H1 (cell line): Measurements from ENCODE around the gene PATJ. TPM values are rescaled to one million over a fixed set of nuclear protein-coding genes. Genes with fewer than 3 reads are reported as not detected.
A peak's percentile ranks its signal among the peaks of the same experiment; 100 is the strongest.
"Not testable (repeated sequence)": the region's sequence is repeated elsewhere in the genome, so short reads cannot be mapped to it uniquely, and the experiment has no call there.

ENCODE experiments used
- CTCF ChIA-PET: fragments of 300-600 bp; sonication (Branson Sonifier 250); formaldehyde crosslinking; loops from one replicate; lab custom pipeline; 2021; ENCODE audit not compliant: partially characterized antibody; lab: Charles Lee
- POLR2A ChIA-PET: fragments of 300-600 bp; sonication (Branson Sonifier 250); formaldehyde crosslinking; loops from one replicate; lab custom pipeline; 2021; ENCODE audit warnings: inconsistent platforms; ENCODE audit not compliant: partially characterized antibody; lab: Charles Lee
- DNase-seq, 2 experiments: peaks; one replicate each; pipeline versions ENCODE4 v3.0.0 to v3.0.0-alpha.2; 2010 to 2022; ENCODE audit warnings: low spot score in 2 of 2, low read depth in 1 of 2, mixed read lengths in 1 of 2
- FAIRE-seq: peaks from 2 replicates; lab custom pipeline; 2011; peaks lifted over from hg19 to GRCh38; lab: Jason Lieb, UNC
- H2AFZ ChIP-seq: 2 replicates; pipeline ENCODE4 v1.8.1; 2012; ENCODE audit warnings: low read length, inconsistent platforms
- H2AK5ac ChIP-seq: 2 replicates; pipeline ENCODE4 v1.6.1; 2013; ENCODE audit warnings: low read depth, low read length
- H2BK120ac ChIP-seq: replicated peaks from 2 replicates; pipeline ENCODE3; 2013; ENCODE audit warnings: low read depth, low read length, inconsistent platforms
- H2BK12ac ChIP-seq: 2 replicates; pipeline ENCODE4 v1.6.1; 2013; ENCODE audit warnings: low read depth, low read length
- H2BK15ac ChIP-seq: 2 replicates; pipeline ENCODE4 v1.6.1; 2013; ENCODE audit warnings: low read length
- H2BK20ac ChIP-seq: 2 replicates; pipeline ENCODE4 v1.6.1; 2013; ENCODE audit warnings: low read length
- H2BK5ac ChIP-seq: 2 replicates; pipeline ENCODE4 v1.6.1; 2013; ENCODE audit warnings: low read depth, low read length
- H3K14ac ChIP-seq: 2 replicates; pipeline ENCODE4 v1.6.1; 2013; ENCODE audit warnings: inconsistent platforms; ENCODE audit not compliant: insufficient read length
- H3K18ac ChIP-seq: 2 replicates; pipeline ENCODE4 v1.6.1; 2013; ENCODE audit warnings: low read length; ENCODE audit errors: extremely low read depth
- H3K23ac ChIP-seq: 2 replicates; pipeline ENCODE4 v1.6.1; 2013; ENCODE audit warnings: inconsistent platforms; ENCODE audit not compliant: insufficient read length
- H3K23me2 ChIP-seq: 2 replicates; pipeline ENCODE4 v1.6.1; 2013; ENCODE audit warnings: low read depth, low read length
- H3K27ac ChIP-seq: 2 replicates; pipeline ENCODE4 v1.6.1; 2011; ENCODE audit warnings: low read depth, low read length, inconsistent platforms
- H3K27me3 ChIP-seq, 4 experiments: replicated peaks in 1 of 4; 1 replicate in 1 of 4; 2 replicates in 3 of 4; pipeline versions ENCODE4 v1.6.1 to v1.8.1; 2011 to 2013; ENCODE audit warnings: low read length in 3 of 4, mild to moderate bottlenecking in 3 of 4, inconsistent platforms in 2 of 4, mixed read lengths in 2 of 4, moderate library complexity in 1 of 4; ENCODE audit not compliant: control insufficient read depth in 3 of 4, insufficient read depth in 3 of 4; ENCODE audit errors: extremely low read depth in 1 of 4
- H3K36me3 ChIP-seq, 4 experiments: 2 replicates each; pipeline versions ENCODE4 v1.6.1 to v1.8.1; 2011 to 2013; ENCODE audit warnings: mild to moderate bottlenecking in 4 of 4, low read length in 3 of 4, moderate library complexity in 2 of 4, control low read depth in 1 of 4, inconsistent platforms in 1 of 4; ENCODE audit not compliant: insufficient read depth in 4 of 4, control insufficient read depth in 2 of 4
- H3K4ac ChIP-seq: replicated peaks from 2 replicates; pipeline ENCODE3; 2013; ENCODE audit warnings: low read length, low read depth, mixed read lengths, inconsistent platforms; ENCODE audit not compliant: insufficient read length
- H3K4me1 ChIP-seq, 4 experiments: replicated peaks in 1 of 4; 1 replicate in 1 of 4; 2 replicates in 3 of 4; pipeline versions ENCODE4 v1.6.1 to v1.8.1; 2011 to 2013; ENCODE audit warnings: low read length in 3 of 4, inconsistent platforms in 2 of 4, mixed read lengths in 1 of 4; ENCODE audit not compliant: insufficient read depth in 4 of 4, control insufficient read depth in 3 of 4
- H3K4me2 ChIP-seq, 2 experiments: 2 replicates each; pipeline versions ENCODE4 v1.6.1 to v1.8.1; 2011 to 2013; ENCODE audit warnings: low read depth in 2 of 2, low read length in 2 of 2, control low read depth in 1 of 2, inconsistent platforms in 1 of 2, mild to moderate bottlenecking in 1 of 2; ENCODE audit not compliant: insufficient read depth in 1 of 2
- H3K4me3 ChIP-seq, 4 experiments: fragments of 200-600, 300-600 bp in 1 of 4; sonication (generic), shearing (Covaris generic), sonication (Bioruptor Twin) in 1 of 4; 2 replicates each; pipeline versions ENCODE4 v1.5.1 to v1.8.1; 2011 to 2016; ENCODE audit warnings: low read length in 4 of 4, low read depth in 3 of 4, control low read depth in 2 of 4, inconsistent platforms in 2 of 4, mild to moderate bottlenecking in 2 of 4, mixed read lengths in 1 of 4, moderate library complexity in 1 of 4; ENCODE audit not compliant: insufficient read depth in 2 of 4; ENCODE audit errors: extremely low read depth in 1 of 4
- H3K56ac ChIP-seq: replicated peaks from 2 replicates; pipeline ENCODE3; 2013; ENCODE audit warnings: low read depth, mild to moderate bottlenecking, mixed read lengths, low read length, inconsistent platforms; ENCODE audit not compliant: insufficient read length
- H3K79me1 ChIP-seq: 2 replicates; pipeline ENCODE4 v1.6.1; 2013; ENCODE audit warnings: low read depth, low read length, control low read depth
- H3K79me2 ChIP-seq, 2 experiments: 2 replicates each; pipeline versions ENCODE4 v1.6.1 to v1.8.1; 2012 to 2013; ENCODE audit warnings: low read length in 2 of 2, mild to moderate bottlenecking in 2 of 2, inconsistent platforms in 1 of 2; ENCODE audit not compliant: insufficient read depth in 2 of 2, control insufficient read depth in 1 of 2
- H3K9ac ChIP-seq, 4 experiments: replicated peaks in 1 of 4; 1 replicate in 1 of 4; 2 replicates in 3 of 4; pipeline versions ENCODE4 v1.6.1 to v1.8.1; 2011 to 2013; ENCODE audit warnings: low read depth in 3 of 4, low read length in 3 of 4, control low read depth in 2 of 4, mild to moderate bottlenecking in 2 of 4, moderate library complexity in 2 of 4, inconsistent platforms in 1 of 4; ENCODE audit errors: extremely low read depth in 1 of 4
- H3K9me3 ChIP-seq, 2 experiments: 2 replicates each; pipeline versions ENCODE4 v1.6.1 to v1.8.1; 2012 to 2013; ENCODE audit warnings: mild to moderate bottlenecking in 2 of 2, moderate library complexity in 2 of 2, control low read depth in 1 of 2, inconsistent platforms in 1 of 2, low read depth in 1 of 2, low read length in 1 of 2, mixed read lengths in 1 of 2; ENCODE audit not compliant: insufficient read depth in 2 of 2
- H4K20me1 ChIP-seq, 2 experiments: replicated peaks in 1 of 2; 2 replicates each; pipeline versions ENCODE3 to v1.8.1; 2011 to 2013; ENCODE audit warnings: inconsistent platforms in 2 of 2, low read length in 2 of 2, mild to moderate bottlenecking in 1 of 2; ENCODE audit not compliant: insufficient read depth in 2 of 2, control insufficient read depth in 1 of 2
- H4K5ac ChIP-seq: 2 replicates; pipeline ENCODE4 v1.6.1; 2013; ENCODE audit warnings: low read length, low read depth, mixed read lengths, inconsistent platforms; ENCODE audit not compliant: insufficient read length
- H4K8ac ChIP-seq: 2 replicates; pipeline ENCODE4 v1.8.0; 2013; ENCODE audit warnings: mild to moderate bottlenecking, moderate library complexity, low read length, inconsistent platforms; ENCODE audit not compliant: insufficient read depth; ENCODE audit errors: extremely low read depth
- H4K91ac ChIP-seq: replicated peaks from 2 replicates; pipeline ENCODE3; 2013; ENCODE audit warnings: low read length, mixed read lengths, inconsistent platforms; ENCODE audit not compliant: insufficient read length
- WGBS, 2 experiments: shearing (Covaris generic) in 1 of 2; methylation state at CpG; one replicate each; pipeline versions ENCODE4 v1.1.6 to v1.1.7; 2013 to 2015; ENCODE audit warnings: low lambda C conversion rate in 2 of 2, mixed read lengths in 2 of 2, inconsistent platforms in 1 of 2, low coverage in 1 of 2, missing lambda C conversion rate in 1 of 2; ENCODE audit not compliant: insufficient replicate concordance in 2 of 2, insufficient coverage in 1 of 2, insufficient read length in 1 of 2; ENCODE audit errors: extremely low coverage in 1 of 2, missing lambda C conversion rate in 1 of 2; 5-methylcytosine and 5-hydroxymethylcytosine counted together
- polyA plus RNA-seq, 7 experiments: library from polyadenylated mRNA; depleted of rRNA in 3 of 7; stranded (reverse) in 5 of 7; unstranded in 2 of 7; fragments of >200 nt in 5 of 7; fragments of 200-250 nt in 2 of 7; gene quantifications; 1 replicate in 5 of 7; 2 replicates in 1 of 7; 4 replicates in 1 of 7; pipeline versions ENCODE4 v1.2.1 to v1.2.3, GENCODE V29; 2011 to 2013; ENCODE audit warnings: missing spikeins in 2 of 7, mixed read lengths in 2 of 7
- total RNA-seq: library from RNA; stranded (reverse); fragmentation: NEBNext Ultra II Directional; extraction: Animal tissue kit (Norgen Biotek cat#: 25700); gene quantifications from 2 replicates; pipeline ENCODE4 v1.2.1, GENCODE V29; 2021

PATJ gene
- total and polyA plus RNA-seq, 2 of the 8 experiments (the other 6 are each of a cell fraction or from before 2014, with no cell fraction given), result 8.2 to 55.6 TPM

- peak in 1 of 2 experiments; percentile 5 for DNase-seq
- ChIA-PET POLR2A (interaction anchor here (1.1 kb wide), 1 partner anchor 11 kb away, joined by 3 read pairs; no protein-coding TSS in a partner anchor), CTCF (interaction anchor here (0.7 to 1.6 kb wide), 3 partner anchors 11 to 795 kb away, joined by 3 to 4 read pairs (median 3); no protein-coding TSS in a partner anchor)
Measured at GRCh38 chr1:61844664-61845063, 102.4 kb downstream of the PATJ start.

More at GRCh38 chr1:61844664-61845063, 102.4 kb downstream of the PATJ start:
- not testable (repeated sequence) for H2AFZ ChIP-seq, H3K23ac ChIP-seq, H4K20me1 ChIP-seq, H4K8ac ChIP-seq, H3K23me2 ChIP-seq, H2BK20ac ChIP-seq, H3K27ac ChIP-seq, H2BK15ac ChIP-seq, H4K91ac ChIP-seq, H2BK12ac ChIP-seq, H2AK5ac ChIP-seq, H4K5ac ChIP-seq, H3K9me3 ChIP-seq, H3K36me3 ChIP-seq, H3K18ac ChIP-seq, H2BK120ac ChIP-seq, H3K9ac ChIP-seq, H3K79me2 ChIP-seq, H3K27me3 ChIP-seq, H3K14ac ChIP-seq, H3K4me2 ChIP-seq, H2BK5ac ChIP-seq, H3K4me1 ChIP-seq, H3K4ac ChIP-seq, H3K79me1 ChIP-seq, FAIRE-seq, H3K56ac ChIP-seq
- 52% methylated on average over 2 of the region's 2 CpGs; no CpG with 5 or more reads in 1 of the 2 experiments for WGBS, 2 experiments
- H3K4me3 ChIP-seq, result peak overlapping the region in 1 of 4 experiments; percentile 4; a peak in 1 of 8 replicates
